Activated CD4-positive, alpha-beta T cell treated with anti-CD3 and anti-CD28 coated beads for 36 hours (primary cell): ENCODE measurements around the gene TP63. TPM values are rescaled to one million over a fixed set of nuclear protein-coding genes. Genes with fewer than 3 reads are reported as not detected.

Experiments used
- ATAC-seq: fragments of 200-7000 bp; cut with Tn5 transposase; one replicate; pipeline ENCODE4 v1.10.0; 2021; ENCODE audit warnings: mild to moderate bottlenecking, moderate library complexity
- CTCF ChIA-PET: fragments of 350-600 bp; sonication (Branson Sonifier 250); formaldehyde crosslinking; loops from one replicate; lab custom pipeline; 2021; ENCODE audit warnings: antibody characterized with exemption; lab: Charles Lee
- POLR2A ChIA-PET: fragments of 350-600 bp; sonication (Branson Sonifier 250); formaldehyde crosslinking; loops from one replicate; lab custom pipeline; 2021; ENCODE audit warnings: antibody characterized with exemption, inconsistent platforms; lab: Charles Lee
- DNase-seq: peaks from one replicate; pipeline ENCODE4 v3.0.0-alpha.2; 2020
- H3K27ac Mint-ChIP-seq: one replicate; pipeline ENCODE4 v1.8.0; 2021; ENCODE audit warnings: mixed read lengths
- H3K27me3 Mint-ChIP-seq: one replicate; pipeline ENCODE4 v1.8.0; 2021; ENCODE audit warnings: mixed read lengths
- H3K36me3 Mint-ChIP-seq: one replicate; pipeline ENCODE4 v1.8.0; 2021; ENCODE audit warnings: low read depth, mixed read lengths
- H3K4me1 Mint-ChIP-seq: one replicate; pipeline ENCODE4 v1.8.0; 2021; ENCODE audit warnings: mixed read lengths
- H3K4me3 Mint-ChIP-seq: one replicate; pipeline ENCODE4 v1.8.0; 2021; ENCODE audit warnings: mild to moderate bottlenecking, moderate library complexity, mixed read lengths
- H3K9me3 Mint-ChIP-seq: one replicate; pipeline ENCODE4 v1.8.0; 2021; ENCODE audit warnings: low read depth, mixed read lengths
- intact Hi-C, 2 experiments: fragments of 100-400 bp; cut with DNase I in 1 of 2; cut with micrococcal nuclease in 1 of 2; formaldehyde crosslinking; loops; one replicate each; pipeline versions ENCODE4 v1.14.2 to v1.15.1; 2022 to 2024; cut with DNase I, micrococcal nuclease
- microRNA-seq: library from miRNA; unstranded; fragments of <30 nt; microRNA quantifications from one replicate; pipeline ENCODE4 v1.2.0, GENCODE V29; 2021; ENCODE audit warnings: borderline replicate concordance
- total RNA-seq, 2 experiments: library from RNA; stranded (reverse); gene quantifications; one replicate each; pipeline ENCODE4 v1.2.3, GENCODE V29; 2021

The TP63 gene
- total RNA-seq, 2 experiments from 2014 or later, result 0.33 to 0.46 TPM

DNA sequence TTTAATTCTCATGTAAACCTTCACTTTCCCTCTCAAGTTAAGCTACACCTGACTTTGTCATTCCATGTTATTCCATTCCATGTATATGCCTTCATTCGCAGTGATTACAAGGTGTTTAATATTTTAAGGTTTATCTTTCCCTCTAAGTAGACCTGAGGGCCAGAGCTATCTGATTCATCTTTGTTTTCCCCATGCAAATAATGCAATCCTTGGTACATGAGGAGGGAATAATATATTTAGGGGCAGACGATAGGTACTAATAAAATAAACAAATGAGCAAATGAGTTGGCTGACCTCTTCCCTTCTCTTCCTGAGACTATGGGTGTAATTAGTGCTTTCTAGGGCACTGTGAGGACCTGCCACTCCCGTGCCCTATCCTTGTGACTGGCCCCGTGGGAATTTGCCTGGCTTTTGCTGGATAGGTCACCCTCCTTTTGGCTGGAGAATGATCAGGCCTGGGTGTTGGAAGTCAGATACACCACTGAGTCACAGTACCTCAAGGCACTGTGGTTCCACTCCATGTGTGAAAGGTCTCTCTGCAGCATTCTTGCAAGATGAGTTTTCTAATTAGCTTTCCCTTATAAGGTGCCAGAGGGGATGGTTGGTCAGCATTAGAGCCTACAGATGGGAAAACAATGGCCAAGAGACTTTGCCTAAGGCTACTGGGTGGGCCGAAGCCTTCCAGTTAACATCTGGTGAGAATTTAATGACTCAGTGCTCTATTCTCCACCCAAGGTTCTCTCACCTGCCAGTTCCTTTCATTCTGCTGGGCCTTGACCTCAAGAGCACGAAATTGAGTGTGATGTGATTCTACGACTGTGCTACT lies 306.3 kb downstream of the TP63 start:
- intact Hi-C loops, result no loop called here
- Mint-ChIP-seq H3K4me3 (no peak overlapping the region), H3K27me3 (peaks cover 2% of the 10 kb centered on the region), H3K27ac (no peak overlapping the region), H3K36me3 (no peaks in the 10 kb centered on the region), H3K4me1 (peaks cover 6% of the 10 kb centered on the region), H3K9me3 (peaks cover 3% of the 10 kb centered on the region)
- ChIA-PET POLR2A (no interaction called here), CTCF (interaction anchor here (0.7 to 1.9 kb wide), 3 partner anchors 11 to 768 kb away, joined by 3 to 9 read pairs (median 3); no protein-coding TSS in a partner anchor)
- no peak for ATAC-seq
- DNase-seq, result no peak

DNA sequence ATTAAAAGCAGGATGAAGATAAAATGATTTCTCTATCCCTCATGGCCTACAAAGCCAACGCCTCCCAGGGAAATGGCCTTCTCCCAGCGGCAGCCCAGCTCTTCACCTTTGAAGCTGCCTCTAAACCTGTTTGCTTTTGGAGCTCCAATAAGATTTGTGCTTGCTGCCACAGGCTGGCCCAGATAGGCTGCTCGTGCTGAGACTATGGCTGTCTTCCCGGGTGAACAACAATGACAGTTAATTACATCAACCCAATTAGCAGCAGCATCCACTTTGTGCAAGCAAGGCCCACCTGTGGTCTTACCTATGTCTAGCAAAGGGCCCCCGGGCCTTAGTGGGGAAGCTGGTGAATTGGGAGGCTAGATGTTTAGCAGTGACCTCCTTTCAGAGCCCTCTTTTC lies 309.9 kb downstream of the TP63 start:
- intact Hi-C loops, result loop anchor here in 1 of 2 experiments (5.0 kb wide), 1 partner anchor 99 kb away; no protein-coding TSS in a partner anchor

GRCh38 chr3:189941679-189942078 lies 310.5 kb downstream of the TP63 start:
- intact Hi-C loops, result loop anchor here in 1 of 2 experiments (5.0 kb wide), 1 partner anchor 99 kb away; no protein-coding TSS in a partner anchor
- ATAC-seq, result no peak
- no peaks in the 10 kb centered on the region for H3K36me3 Mint-ChIP-seq
- H3K27me3 Mint-ChIP-seq, result no peaks in the 10 kb centered on the region
- peak; percentile 30 for DNase-seq
- H3K4me3 Mint-ChIP-seq, result no peak overlapping the region
- POLR2A ChIA-PET, result no interaction called here
- H3K27ac Mint-ChIP-seq, result no peak overlapping the region
- H3K4me1 Mint-ChIP-seq, result peaks cover 13% of the 10 kb centered on the region
- CTCF ChIA-PET, result interaction anchor here (0.6 to 0.7 kb wide), 2 partner anchors 776 to 836 kb away, joined by 3 read pairs; no protein-coding TSS in a partner anchor
- no peaks in the 10 kb centered on the region for H3K9me3 Mint-ChIP-seq

More for the DNA sequence above, 309.9 kb downstream of the TP63 start:
- H3K27ac Mint-ChIP-seq, result no peak overlapping the region
- H3K4me1 Mint-ChIP-seq, result peaks cover 13% of the 10 kb centered on the region
- no peak overlapping the region for H3K4me3 Mint-ChIP-seq
- H3K36me3 Mint-ChIP-seq, result no peaks in the 10 kb centered on the region
- no peak for ATAC-seq
- CTCF ChIA-PET, result interaction anchor here (0.6 to 0.9 kb wide), 4 partner anchors 21 to 836 kb away, joined by 3 to 5 read pairs (median 3); no protein-coding TSS in a partner anchor
- POLR2A ChIA-PET, result no interaction called here
- DNase-seq, result no peak
- H3K27me3 Mint-ChIP-seq, result no peaks in the 10 kb centered on the region
- no peaks in the 10 kb centered on the region for H3K9me3 Mint-ChIP-seq

- Mint-ChIP-seq H3K27me3 (no peaks in the 10 kb centered on the region), H3K27ac (no peak overlapping the region), H3K4me3 (no peak overlapping the region), H3K4me1 (peaks cover 18% of the 10 kb centered on the region), H3K36me3 (no peaks in the 10 kb centered on the region), H3K9me3 (no peaks in the 10 kb centered on the region)
- intact Hi-C loops, result loop anchor here in 1 of 2 experiments (5.0 kb wide), 1 partner anchor 101 kb away; no protein-coding TSS in a partner anchor
- POLR2A ChIA-PET, result no interaction called here
- CTCF ChIA-PET, result no interaction called here
- DNase-seq (no peak), ATAC-seq (no peak)
These were observed 311.8 kb downstream of the TP63 start for GRCh38 chr3:189942948-189943347.

GRCh38 chr3:189944285-189945145 lies 313.3 kb downstream of the TP63 start:
- no peak overlapping the region for H3K27ac Mint-ChIP-seq
- DNase-seq (peak; percentile 45), ATAC-seq (peak; percentile 78)
- no peak overlapping the region for H3K4me3 Mint-ChIP-seq
- no peaks in the 10 kb centered on the region for H3K36me3 Mint-ChIP-seq
- ChIA-PET CTCF (interaction anchor here (0.6 to 1.5 kb wide), 4 partner anchors 11 to 164 kb away, joined by 3 read pairs; no protein-coding TSS in a partner anchor), POLR2A (no interaction called here)
- H3K4me1 Mint-ChIP-seq, result peaks cover 23% of the 10 kb centered on the region
- intact Hi-C loops, result loop anchor here in 1 of 2 experiments (2.0 to 5.0 kb wide), 5 partner anchors 16 to 797 kb away; no protein-coding TSS in a partner anchor
- no peaks in the 10 kb centered on the region for H3K27me3 Mint-ChIP-seq
- no peaks in the 10 kb centered on the region for H3K9me3 Mint-ChIP-seq

DNA sequence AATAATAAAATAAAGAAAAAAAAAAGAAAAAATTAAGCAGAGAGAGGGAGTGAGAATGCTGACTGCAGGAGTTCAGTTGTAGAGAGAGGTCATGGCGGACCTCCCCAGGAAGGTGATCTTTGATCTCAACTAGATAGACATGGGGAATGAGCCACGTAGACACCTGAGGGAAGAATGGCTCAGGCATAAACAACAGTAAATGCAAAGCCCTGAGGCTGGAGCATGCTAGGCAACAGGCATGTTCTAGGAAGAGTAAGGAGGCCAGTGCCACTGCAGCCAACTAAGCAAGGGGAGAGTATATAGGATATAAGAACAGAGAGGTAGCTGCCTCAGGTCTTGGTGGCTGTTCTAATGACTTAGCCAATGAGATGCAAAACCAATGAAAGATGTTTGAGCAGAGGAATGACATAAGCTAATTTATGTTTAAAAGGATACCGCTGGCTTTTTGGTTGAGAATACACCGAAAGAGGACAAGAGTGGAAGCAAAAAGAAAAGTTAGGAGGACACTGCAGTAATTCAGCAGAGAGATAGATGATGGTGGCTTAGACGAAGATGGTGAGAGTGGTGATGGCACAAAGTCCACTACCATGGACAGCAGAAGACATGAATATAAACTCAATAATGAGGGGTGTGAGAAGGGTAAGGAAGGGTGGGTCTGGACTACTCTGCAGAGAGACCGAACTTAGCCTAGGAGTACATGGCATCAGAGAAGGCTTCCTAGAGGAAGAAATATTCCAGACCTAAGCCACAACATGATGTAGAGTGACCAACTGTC lies 314.9 kb downstream of the TP63 start:
- Mint-ChIP-seq H3K36me3 (no peaks in the 10 kb centered on the region), H3K27ac (no peak overlapping the region), H3K9me3 (no peaks in the 10 kb centered on the region), H3K4me1 (peaks cover 23% of the 10 kb centered on the region), H3K4me3 (no peak overlapping the region), H3K27me3 (no peaks in the 10 kb centered on the region)
- ATAC-seq (no peak), DNase-seq (no peak)
- intact Hi-C loops, result loop anchor here in 1 of 2 experiments (2.0 to 5.0 kb wide), 4 partner anchors 17 to 799 kb away; no protein-coding TSS in a partner anchor
- ChIA-PET CTCF (interaction anchor here (1.6 kb wide), 1 partner anchor 294 kb away, joined by 4 read pairs; no protein-coding TSS in a partner anchor), POLR2A (no interaction called here)

Small RNAs within 50 kb of the gene (microRNA-seq; reads per million reads assigned to microRNA genes)
- not detected for gene MIR944
